Lower leg skin (tissue), 4 donors: ENCODE results near the gene PPARA. TPM values are rescaled to one million over a fixed set of nuclear protein-coding genes. Genes with fewer than 3 reads are reported as not detected.

Experiments used
- DNase-seq, 2 donors: peaks; one replicate each; pipeline ENCODE4 v3.0.0-alpha.2; 2019; ENCODE audit warnings: low spot score in 2 of 2
- H3K4me3 ChIP-seq: fragments of 200-600 bp; sonication (generic); 2 replicates; pipeline ENCODE4 v1.5.1; 2017; ENCODE audit warnings: mild to moderate bottlenecking, low read depth; ENCODE audit not compliant: poor library complexity, severe bottlenecking
- POLR2A ChIP-seq, 2 donors: fragments of 450-650 bp; IDR thresholded peaks; one replicate each; pipeline ENCODE4 v1.6.1; 2016 to 2017; ENCODE audit warnings: antibody characterized with exemption in 2 of 2, mild to moderate bottlenecking in 1 of 2, moderate library complexity in 1 of 2
- WGBS, 2 donors: methylation state at CpG; one replicate each; pipeline ENCODE4 v1.1.5; 2018; 5-methylcytosine and 5-hydroxymethylcytosine counted together
- intact Hi-C: fragments of 100-400 bp; cut with DNase I; formaldehyde crosslinking; loops from one replicate; pipeline ENCODE4 v1.15.0; 2023; ENCODE audit warnings: low total_unique reads
- total RNA-seq, 4 donors: library from RNA; depleted of rRNA; stranded (reverse); fragments of >200 nt; gene quantifications; one replicate each; pipeline ENCODE4 v1.1.0, GENCODE V29; 2016
- TF ChIP-seq, protein P1 (sequence below), 3 donors: fragments of 450-650 bp; IDR thresholded peaks; one replicate each; pipeline ENCODE4 v1.5.1; 2016; ENCODE audit warnings: antibody characterized with exemption in 3 of 3, mild to moderate bottlenecking in 3 of 3, moderate library complexity in 2 of 3

Gene PPARA
- total RNA-seq, 4 donors from 2014 or later, result 27.8 to 58.1 (median 37.8) TPM

DNA sequence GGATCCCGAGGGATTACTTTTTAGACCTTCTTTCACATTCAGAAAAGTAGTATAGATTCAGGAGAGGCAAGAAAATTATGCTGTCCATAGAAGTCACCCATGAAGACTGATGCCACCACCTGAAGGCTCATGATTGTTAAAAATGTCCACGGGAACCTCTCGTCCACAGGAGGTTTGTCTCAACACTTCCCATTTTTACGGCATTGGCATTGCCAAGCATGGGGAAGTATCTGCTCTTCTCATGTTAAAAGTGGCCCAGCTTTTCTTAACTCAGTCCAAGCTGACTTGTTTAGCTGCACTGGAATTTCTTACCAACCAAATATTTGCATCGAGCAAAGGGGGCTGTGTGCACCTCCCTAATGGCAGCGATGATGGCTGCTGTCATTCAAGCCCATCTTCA is 90.2 kb downstream of the PPARA start:
- no peak overlapping the region for H3K4me3 ChIP-seq
- WGBS, 2 donors, result 86 to 94% methylated on average over 6 of the region's 6 CpGs
- intact Hi-C loops, result no loop called here
- DNase-seq, result no peak
- TF ChIP-seq POLR2A (IDR thresholded peaks at IDR 0.05), result no peak
- TF ChIP-seq, protein P1, sequence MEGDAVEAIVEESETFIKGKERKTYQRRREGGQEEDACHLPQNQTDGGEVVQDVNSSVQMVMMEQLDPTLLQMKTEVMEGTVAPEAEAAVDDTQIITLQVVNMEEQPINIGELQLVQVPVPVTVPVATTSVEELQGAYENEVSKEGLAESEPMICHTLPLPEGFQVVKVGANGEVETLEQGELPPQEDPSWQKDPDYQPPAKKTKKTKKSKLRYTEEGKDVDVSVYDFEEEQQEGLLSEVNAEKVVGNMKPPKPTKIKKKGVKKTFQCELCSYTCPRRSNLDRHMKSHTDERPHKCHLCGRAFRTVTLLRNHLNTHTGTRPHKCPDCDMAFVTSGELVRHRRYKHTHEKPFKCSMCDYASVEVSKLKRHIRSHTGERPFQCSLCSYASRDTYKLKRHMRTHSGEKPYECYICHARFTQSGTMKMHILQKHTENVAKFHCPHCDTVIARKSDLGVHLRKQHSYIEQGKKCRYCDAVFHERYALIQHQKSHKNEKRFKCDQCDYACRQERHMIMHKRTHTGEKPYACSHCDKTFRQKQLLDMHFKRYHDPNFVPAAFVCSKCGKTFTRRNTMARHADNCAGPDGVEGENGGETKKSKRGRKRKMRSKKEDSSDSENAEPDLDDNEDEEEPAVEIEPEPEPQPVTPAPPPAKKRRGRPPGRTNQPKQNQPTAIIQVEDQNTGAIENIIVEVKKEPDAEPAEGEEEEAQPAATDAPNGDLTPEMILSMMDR (IDR thresholded peaks at IDR 0.05), result no peak

DNA sequence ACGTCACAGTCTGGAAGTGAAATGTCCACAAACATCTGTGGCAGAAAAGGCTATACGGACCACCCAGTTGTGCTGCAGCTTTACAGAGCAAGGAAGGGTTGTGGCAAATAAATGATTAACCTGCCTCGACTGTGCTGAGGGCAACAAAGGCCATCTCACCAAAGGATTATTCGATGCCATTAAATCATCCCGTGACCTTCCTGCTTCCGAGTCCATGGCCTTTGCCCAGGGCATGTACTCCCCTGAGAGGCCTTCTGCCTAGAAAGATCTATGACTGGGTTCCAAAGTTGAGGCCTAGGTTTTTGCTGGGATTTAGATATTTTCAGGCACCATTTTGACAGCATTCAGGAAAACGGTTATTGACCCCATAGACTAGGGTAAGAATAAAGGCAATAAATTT is 90.6 kb downstream of the PPARA start:
- WGBS, 2 donors, result 81 to 89% methylated on average over 7 of the region's 7 CpGs
- DNase-seq, result no peak
- intact Hi-C loops, result no loop called here
- TF ChIP-seq, protein P1 (IDR thresholded peaks at IDR 0.05), result no peak
- no peak for TF ChIP-seq POLR2A (IDR thresholded peaks at IDR 0.05)
- H3K4me3 ChIP-seq, result no peak overlapping the region

DNA sequence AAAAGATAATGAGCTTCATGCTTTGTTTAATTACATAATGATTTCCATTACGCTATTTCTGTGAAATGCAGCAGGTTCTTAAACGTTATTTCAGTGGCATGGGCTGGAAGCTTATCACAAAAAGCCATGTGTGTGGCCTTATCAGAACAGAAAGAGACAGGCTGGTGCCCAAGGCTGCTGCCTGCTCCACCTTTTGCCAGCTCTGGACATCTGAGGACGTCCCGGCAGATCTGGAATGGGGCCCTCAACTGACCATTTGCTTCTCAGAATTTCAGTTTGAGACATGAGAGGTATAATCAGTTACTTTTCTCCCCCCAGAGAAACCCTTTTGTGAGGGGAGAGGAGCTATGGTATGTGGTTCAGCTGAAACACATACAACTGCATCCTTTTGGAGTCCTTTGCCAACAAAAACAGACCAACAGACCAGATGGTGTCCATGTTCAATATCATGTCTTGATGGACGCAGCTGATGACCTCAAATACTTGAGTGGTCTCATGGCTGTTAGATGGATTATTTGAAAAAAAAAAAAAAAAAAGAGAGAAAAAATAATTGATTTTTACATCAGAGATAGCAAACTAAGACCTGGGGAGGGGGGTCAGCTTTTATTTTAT is 91.2 kb downstream of the PPARA start:
- no peak for DNase-seq
- no peak overlapping the region for H3K4me3 ChIP-seq
- 77 to 82% methylated on average over 5 of the region's 5 CpGs for WGBS, 2 donors
- no peak for TF ChIP-seq POLR2A (IDR thresholded peaks at IDR 0.05)
- intact Hi-C loops, result no loop called here

DNA sequence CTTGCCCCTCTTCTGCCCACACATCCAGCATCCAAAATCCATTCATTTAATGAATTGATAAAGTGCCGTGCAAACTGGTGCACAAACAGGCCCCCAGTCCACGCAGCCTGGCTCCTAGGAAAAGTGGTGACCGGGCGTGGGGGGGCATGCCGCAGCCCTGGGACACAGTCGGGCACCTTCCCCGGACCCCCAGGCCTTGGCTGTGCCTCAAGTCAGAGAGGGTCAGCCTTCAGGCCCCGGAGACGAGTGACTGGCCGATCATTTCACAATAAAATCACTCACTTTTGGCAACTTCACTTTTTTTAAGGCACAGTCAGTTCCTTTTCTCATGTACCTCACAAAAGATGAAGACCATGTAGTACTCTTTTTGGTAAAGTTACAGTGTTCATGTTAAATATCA is 91.8 kb downstream of the PPARA start:
- 88 to 93% methylated on average over 10 of the region's 10 CpGs for WGBS, 2 donors
- H3K4me3 ChIP-seq, result no peak overlapping the region
- intact Hi-C loops, result no loop called here
- TF ChIP-seq, protein P1 (IDR thresholded peaks at IDR 0.05), result no peak
- TF ChIP-seq POLR2A (IDR thresholded peaks at IDR 0.05), result no peak
- no peak for DNase-seq

DNA sequence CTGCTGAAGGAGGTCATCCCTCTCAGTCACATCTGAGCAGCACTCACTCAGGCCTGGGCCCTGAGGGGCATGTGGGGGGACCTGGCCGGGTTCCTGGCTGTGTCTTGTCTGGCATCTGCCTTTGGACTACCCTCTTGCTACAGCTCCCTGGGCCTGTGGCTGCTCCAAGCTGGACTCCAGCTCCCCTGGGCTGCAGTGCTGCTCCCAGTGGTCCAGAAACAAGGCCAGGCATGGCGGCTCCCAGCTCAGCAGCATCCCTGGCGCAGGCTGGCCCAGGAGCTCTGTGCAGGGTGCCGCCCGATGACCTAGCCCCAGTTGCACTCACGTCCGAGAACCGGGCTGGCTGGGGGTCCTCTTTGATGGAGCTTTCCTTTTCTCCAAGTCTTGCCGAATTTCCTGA is 94.4 kb downstream of the PPARA start:
- no peak overlapping the region for H3K4me3 ChIP-seq
- intact Hi-C loops, result no loop called here
- 83 to 91% methylated on average over 8 to 9 of the region's 9 CpGs for WGBS, 2 donors
- TF ChIP-seq, protein P1 (IDR thresholded peaks at IDR 0.05), result no peak
- no peak for TF ChIP-seq POLR2A (IDR thresholded peaks at IDR 0.05)
- no peak for DNase-seq

DNA sequence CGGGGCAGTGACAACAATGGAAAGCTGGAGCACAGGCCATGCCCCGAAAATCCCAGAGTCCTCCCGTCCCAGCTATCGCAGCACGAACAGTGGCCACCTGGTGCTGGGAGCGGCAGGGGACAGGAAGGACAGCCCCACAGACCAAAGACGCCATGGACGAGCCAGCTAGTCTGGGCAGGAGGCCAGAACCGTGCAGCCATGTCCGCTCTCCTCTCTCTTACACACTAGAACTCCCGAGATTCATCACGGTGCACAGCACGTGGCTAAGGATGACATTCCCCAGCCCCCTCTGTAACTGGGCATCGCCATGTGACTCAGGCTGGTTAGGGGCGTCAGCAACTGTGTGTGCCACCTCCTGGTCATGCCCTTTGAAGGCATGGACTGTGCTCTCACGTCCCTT is 95.2 kb downstream of the PPARA start:
- 59 to 82% methylated on average over 16 of the region's 16 CpGs for WGBS, 2 donors
- TF ChIP-seq, protein P1 (IDR thresholded peaks at IDR 0.05), result no peak
- no peak for TF ChIP-seq POLR2A (IDR thresholded peaks at IDR 0.05)
- intact Hi-C loops, result no loop called here
- peak in 1 of 2 donors; percentile 82 for DNase-seq
- H3K4me3 ChIP-seq, result no peak overlapping the region
